Thyroid gland (tissue), 4 donors: ENCODE results near the gene KLHDC9. TPM values are rescaled to one million over a fixed set of nuclear protein-coding genes. Genes with fewer than 3 reads are reported as not detected.

Source experiments
- DNase-seq, 2 donors: peaks; one replicate each; pipeline ENCODE4 v3.0.0-alpha.2; 2019
- H3K27ac ChIP-seq, 3 donors: fragments of 200-600 bp; sonication (generic); 1 replicate in 2 of 3; 2 replicates in 1 of 3; pipeline ENCODE4 v1.5.1; 2016 to 2019; ENCODE audit warnings: mild to moderate bottlenecking in 1 of 3, moderate library complexity in 1 of 3
- H3K27me3 ChIP-seq: fragments of 200-600 bp; sonication (generic); one replicate; pipeline ENCODE4 v1.5.1; 2019
- H3K36me3 ChIP-seq, 2 donors: fragments of 200-600 bp; sonication (generic); one replicate each; pipeline ENCODE4 v1.5.1; 2016 to 2019
- H3K4me1 ChIP-seq, 2 donors: fragments of 200-600 bp; sonication (generic); one replicate each; pipeline ENCODE4 v1.5.1; 2017 to 2019
- H3K4me3 ChIP-seq, 3 donors: fragments of 200-600 bp; sonication (generic); replicated peaks in 1 of 3; 1 replicate in 2 of 3; 2 replicates in 1 of 3; pipeline ENCODE4 v1.5.1; 2016; ENCODE audit warnings: mild to moderate bottlenecking in 1 of 3
- H3K9me3 ChIP-seq: fragments of 200-600 bp; sonication (generic); one replicate; pipeline ENCODE4 v1.5.1; 2017
- CTCF ChIP-seq, 6 experiments: fragments of 200-600 bp in 3 of 6; fragments of 450-650 bp in 3 of 6; sonication (generic) in 3 of 6; IDR thresholded peaks; one replicate each; pipeline ENCODE4 v1.5.1; 2016 to 2019; ENCODE audit warnings: antibody characterized with exemption in 6 of 6, mild to moderate bottlenecking in 2 of 6, inconsistent platforms in 1 of 6, moderate library complexity in 1 of 6
- POLR2A ChIP-seq, 2 donors: fragments of 450-650 bp; IDR thresholded peaks; one replicate each; pipeline ENCODE4 v1.6.1; 2017; ENCODE audit warnings: antibody characterized with exemption in 2 of 2, mild to moderate bottlenecking in 2 of 2, moderate library complexity in 1 of 2
- WGBS, 2 donors: methylation state at CpG; one replicate each; pipeline ENCODE4 v1.1.5; 2017; 5-methylcytosine and 5-hydroxymethylcytosine counted together
- intact Hi-C: fragments of 100-400 bp; cut with DNase I; formaldehyde crosslinking; loops from one replicate; pipeline ENCODE4 v1.15.1; 2023
- total RNA-seq, 4 donors: library from RNA; depleted of rRNA; stranded (reverse); fragments of >200 nt; gene quantifications; one replicate each; pipeline ENCODE4 v1.2.3, GENCODE V29; 2016

KLHDC9 gene
- total RNA-seq, 4 donors from 2014 or later: 6.9 to 31.8 (median 19.2) TPM

- peak; percentile 83 to 84 for DNase-seq
- WGBS, 2 donors: 0 to 1% methylated on average over 26 to 57 of the region's 58 CpGs
- Histone ChIP-seq H3K27me3 (no peaks in the 10 kb centered on the region), H3K9me3 (no peaks in the 10 kb centered on the region), H3K27ac (peak within 1 kb of the TSS; percentile 78 to 93 (median 93)), H3K4me1 (peaks cover 20 to 36% of the 10 kb centered on the region in 2 donors), H3K4me3 (peak within 1 kb of the TSS; percentile 77 to 92 (median 79)), H3K36me3 (peaks cover 20 to 24% of the 10 kb centered on the region in 2 donors)
- no peak for TF ChIP-seq CTCF (IDR thresholded peaks at IDR 0.05)
- peak; percentile 9 to 91 for TF ChIP-seq POLR2A (IDR thresholded peaks at IDR 0.05)
- intact Hi-C loops: no loop called here
These were observed 19.8 kb downstream of the KLHDC9 start, which contains the start of the genes NIT1 and PFDN2 for GRCh38 chr1:161117759-161118581. Gene NIT1, plus strand, starts transcription at chr1:161118105. Its CDS starts 72 bp downstream, at chr1:161118177. Gene PFDN2, minus strand, starts transcription at chr1:161118037. Its CDS starts 11 bp downstream, at chr1:161118026.

- peak in 3 of 6 experiments; percentile 24 to 39 (median 27) for TF ChIP-seq CTCF (IDR thresholded peaks at IDR 0.05)
- TF ChIP-seq POLR2A (IDR thresholded peaks at IDR 0.05): no peak
- H3K4me1 ChIP-seq: peaks cover 20 to 36% of the 10 kb centered on the region in 2 donors
- H3K27ac ChIP-seq: peak overlapping the region; percentile 78 to 93 (median 93)
- intact Hi-C loops: no loop called here
- H3K27me3 ChIP-seq: no peaks in the 10 kb centered on the region
- peak overlapping the region in 1 of 3 donors; percentile 79 for H3K4me3 ChIP-seq
- WGBS, 2 donors: 28 to 31% methylated on average over 10 of the region's 10 CpGs
- H3K36me3 ChIP-seq: peaks cover 30 to 35% of the 10 kb centered on the region in 2 donors
- no peaks in the 10 kb centered on the region for H3K9me3 ChIP-seq
- peak; percentile 59 to 76 for DNase-seq
These were observed 21.1 kb downstream of the KLHDC9 start for GRCh38 chr1:161119092-161119903.

GRCh38 chr1:161121042-161121650, 23.0 kb downstream of the KLHDC9 start:
- 96% methylated on average over 3 of the region's 3 CpGs for WGBS, 2 donors
- Histone ChIP-seq H3K9me3 (no peaks in the 10 kb centered on the region), H3K4me1 (peaks cover 20 to 32% of the 10 kb centered on the region in 2 donors), H3K36me3 (peaks cover 33 to 38% of the 10 kb centered on the region in 2 donors), H3K4me3 (no peak overlapping the region), H3K27me3 (no peaks in the 10 kb centered on the region), H3K27ac (no peak overlapping the region)
- no peak for DNase-seq
- TF ChIP-seq CTCF (IDR thresholded peaks at IDR 0.05): no peak
- no peak for TF ChIP-seq POLR2A (IDR thresholded peaks at IDR 0.05)
- intact Hi-C loops: no loop called here

- H3K9me3 ChIP-seq: no peaks in the 10 kb centered on the region
- H3K36me3 ChIP-seq: peaks cover 33 to 38% of the 10 kb centered on the region in 2 donors
- no peak for DNase-seq
- no peaks in the 10 kb centered on the region for H3K27me3 ChIP-seq
- H3K27ac ChIP-seq: no peak overlapping the region
- 68 to 72% methylated on average over 4 of the region's 4 CpGs for WGBS, 2 donors
- intact Hi-C loops: no loop called here
- peaks cover 15 to 25% of the 10 kb centered on the region in 2 donors for H3K4me1 ChIP-seq
- no peak overlapping the region for H3K4me3 ChIP-seq
- TF ChIP-seq CTCF (IDR thresholded peaks at IDR 0.05) (no peak), POLR2A (IDR thresholded peaks at IDR 0.05) (no peak)
These were observed 23.7 kb downstream of the KLHDC9 start for GRCh38 chr1:161121834-161122233.
